A673 (cell line): ENCODE results near the gene TRMT112. TPM values are rescaled to one million over a fixed set of nuclear protein-coding genes. Genes with fewer than 3 reads are reported as not detected.
A peak's percentile ranks its signal among the peaks of the same experiment; 100 is the strongest.

Experiments used
- BruUV-seq: library from RNA; stranded (reverse); fragments of 400-500 nt; replicated peaks from 2 replicates; lab custom pipeline; 2021; lab: Mats Ljungman, UMichigan
- CTCF ChIA-PET: fragments of 300-600 bp; sonication (Branson Sonifier 250); formaldehyde crosslinking; loops from one replicate; lab custom pipeline; 2022; ENCODE audit warnings: antibody characterized with exemption; lab: Charles Lee
- POLR2A ChIA-PET: fragments of 300-600 bp; sonication (Branson Sonifier 250); formaldehyde crosslinking; loops from one replicate; lab custom pipeline; 2022; ENCODE audit warnings: antibody characterized with exemption; ENCODE audit not compliant: low non-redundant PET; lab: Charles Lee
- DNase-seq: peaks from one replicate; pipeline ENCODE4 v3.0.0-alpha.2; 2015; ENCODE audit warnings: low spot score
- H3K27ac ChIP-seq: fragments of 200-600 bp; sonication (generic); 2 replicates; pipeline ENCODE4 v1.5.1; 2016; ENCODE audit warnings: mixed run types, low read depth, mild to moderate bottlenecking, mixed read lengths, antibody characterized with exemption, low read length; ENCODE audit not compliant: poor library complexity, severe bottlenecking
- H3K27me3 ChIP-seq: fragments of 200-600 bp; sonication (generic); replicated peaks from 2 replicates; pipeline ENCODE4 v1.6.1; 2017; ENCODE audit warnings: mixed run types, low read depth, mild to moderate bottlenecking, mixed read lengths, antibody characterized with exemption, low read length; ENCODE audit not compliant: insufficient read depth, poor library complexity
- H3K36me3 ChIP-seq: fragments of 200-600 bp; sonication (generic); 2 replicates; pipeline ENCODE4 v1.6.1; 2016; ENCODE audit warnings: mixed run types, mild to moderate bottlenecking, mixed read lengths, antibody characterized with exemption, low read length; ENCODE audit not compliant: insufficient read depth, poor library complexity, severe bottlenecking
- H3K4me1 ChIP-seq: fragments of 200-600 bp; sonication (generic); 2 replicates; pipeline ENCODE4 v1.6.1; 2017; ENCODE audit warnings: mixed run types, mild to moderate bottlenecking, mixed read lengths, antibody characterized with exemption, low read length; ENCODE audit not compliant: insufficient read depth, poor library complexity, severe bottlenecking
- H3K4me3 ChIP-seq: fragments of 200-600 bp; sonication (generic); 2 replicates; pipeline ENCODE4 v1.5.1; 2016; ENCODE audit warnings: low read depth, mixed run types, mild to moderate bottlenecking, mixed read lengths, low read length; ENCODE audit not compliant: poor library complexity, severe bottlenecking
- H3K9me3 ChIP-seq: fragments of 200-600 bp; sonication (generic); 2 replicates; pipeline ENCODE4 v1.6.1; 2016; ENCODE audit warnings: mixed run types, low read depth, mild to moderate bottlenecking, mixed read lengths, antibody characterized with exemption, low read length; ENCODE audit not compliant: poor library complexity, severe bottlenecking
- EZH2 ChIP-seq: fragments of 200-600 bp; sonication (generic); IDR thresholded peaks from 2 replicates; pipeline ENCODE4 v1.6.1; 2017; ENCODE audit warnings: borderline replicate concordance, low read depth, mild to moderate bottlenecking, mixed read lengths, antibody characterized with exemption, low read length; ENCODE audit not compliant: poor library complexity, severe bottlenecking
- intact Hi-C: fragments of 100-400 bp; cut with micrococcal nuclease; formaldehyde crosslinking; loops from one replicate; pipeline ENCODE4 v1.10.0; 2022; ENCODE audit not compliant: unreplicated experiment
- total RNA-seq: library from RNA; stranded (reverse); gene quantifications from 2 replicates; pipeline ENCODE4 v1.2.3, GENCODE V29; 2021
- TF ChIP-seq, protein P1 (sequence below): fragments of 300-800, 200-600 bp; sonication (generic); conservative IDR thresholded peaks from 2 replicates; pipeline ENCODE4 v1.5.1; 2017; ENCODE audit warnings: low read depth, mild to moderate bottlenecking, antibody characterized with exemption, low read length, moderate library complexity, mixed read lengths

The TRMT112 gene
- total RNA-seq, 1 experiment from 2014 or later = 270 TPM

DNA sequence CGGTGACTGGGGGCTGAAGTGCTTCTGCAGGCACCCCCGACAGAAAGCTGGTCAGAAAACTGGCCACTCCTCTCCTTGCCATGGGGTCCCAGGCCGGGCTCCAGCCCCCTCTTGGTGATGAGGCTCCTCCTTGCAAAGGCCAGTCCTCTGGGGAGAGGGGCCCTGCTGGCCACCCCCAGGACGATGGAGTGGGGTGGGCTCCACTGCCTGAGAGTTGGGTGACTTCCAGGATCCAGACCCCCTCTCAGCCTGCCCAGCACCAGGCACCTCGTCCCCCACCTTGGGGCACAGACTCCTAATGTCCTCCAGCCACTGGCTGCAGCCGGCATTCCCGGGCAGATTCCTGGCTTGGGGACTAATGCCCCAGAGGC, 41.2 kb upstream of the TRMT112 start:
- Histone ChIP-seq H3K27ac (peak overlapping the region; percentile 75), H3K27me3 (no peaks in the 10 kb centered on the region), H3K9me3 (no peaks in the 10 kb centered on the region), H3K4me1 (peaks cover 29% of the 10 kb centered on the region), H3K36me3 (peaks cover 17% of the 10 kb centered on the region), H3K4me3 (peak overlapping the region; percentile 76)
- POLR2A ChIA-PET = interaction anchor here (0.6 kb wide), 1 partner anchor 133 kb away, joined by 5 read pairs; no protein-coding TSS in a partner anchor
- CTCF ChIA-PET = no interaction called here
- DNase-seq = no peak
- TF ChIP-seq EZH2 = no peak
- TF ChIP-seq, protein P1, sequence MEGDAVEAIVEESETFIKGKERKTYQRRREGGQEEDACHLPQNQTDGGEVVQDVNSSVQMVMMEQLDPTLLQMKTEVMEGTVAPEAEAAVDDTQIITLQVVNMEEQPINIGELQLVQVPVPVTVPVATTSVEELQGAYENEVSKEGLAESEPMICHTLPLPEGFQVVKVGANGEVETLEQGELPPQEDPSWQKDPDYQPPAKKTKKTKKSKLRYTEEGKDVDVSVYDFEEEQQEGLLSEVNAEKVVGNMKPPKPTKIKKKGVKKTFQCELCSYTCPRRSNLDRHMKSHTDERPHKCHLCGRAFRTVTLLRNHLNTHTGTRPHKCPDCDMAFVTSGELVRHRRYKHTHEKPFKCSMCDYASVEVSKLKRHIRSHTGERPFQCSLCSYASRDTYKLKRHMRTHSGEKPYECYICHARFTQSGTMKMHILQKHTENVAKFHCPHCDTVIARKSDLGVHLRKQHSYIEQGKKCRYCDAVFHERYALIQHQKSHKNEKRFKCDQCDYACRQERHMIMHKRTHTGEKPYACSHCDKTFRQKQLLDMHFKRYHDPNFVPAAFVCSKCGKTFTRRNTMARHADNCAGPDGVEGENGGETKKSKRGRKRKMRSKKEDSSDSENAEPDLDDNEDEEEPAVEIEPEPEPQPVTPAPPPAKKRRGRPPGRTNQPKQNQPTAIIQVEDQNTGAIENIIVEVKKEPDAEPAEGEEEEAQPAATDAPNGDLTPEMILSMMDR = no peak
- BruUV-seq = no TSS peak
- intact Hi-C loops = no loop called here

DNA sequence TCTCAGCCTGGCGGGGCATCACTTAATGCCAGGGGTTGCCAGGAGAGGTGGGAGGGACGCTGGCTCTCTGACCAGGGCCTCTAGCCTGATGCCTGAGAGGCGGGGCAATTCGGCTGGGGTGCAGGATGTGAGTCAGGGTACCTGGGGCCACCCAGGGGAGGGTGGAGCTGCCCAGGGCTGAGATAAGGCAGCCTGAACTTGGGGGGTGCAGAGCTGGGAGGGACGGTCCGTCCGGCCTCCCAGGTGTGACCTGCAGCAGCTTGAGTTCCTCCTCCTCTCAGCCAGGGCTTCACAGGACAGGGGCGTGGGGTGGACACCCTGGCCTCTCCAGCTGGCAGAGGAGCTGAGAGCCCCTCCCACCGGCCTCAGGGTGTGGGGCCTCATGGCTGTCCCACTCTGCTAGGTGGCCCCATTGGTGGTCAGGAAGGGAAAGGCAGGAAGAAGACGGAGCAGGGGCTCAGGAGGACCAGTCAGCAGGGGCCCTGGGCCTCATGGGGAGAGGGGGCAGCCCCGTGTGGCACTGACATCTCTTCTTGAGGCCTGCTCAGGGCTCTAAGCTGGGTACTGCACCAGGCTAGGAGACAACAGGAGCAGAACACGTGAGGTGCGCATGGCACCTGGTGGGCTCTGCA, 40.7 kb upstream of the TRMT112 start:
- Histone ChIP-seq H3K36me3 (peaks cover 17% of the 10 kb centered on the region), H3K9me3 (no peaks in the 10 kb centered on the region), H3K4me1 (peaks cover 29% of the 10 kb centered on the region), H3K4me3 (peak overlapping the region; percentile 76), H3K27me3 (no peaks in the 10 kb centered on the region), H3K27ac (no peak overlapping the region)
- intact Hi-C loops = no loop called here
- DNase-seq = no peak
- CTCF ChIA-PET = no interaction called here
- no TSS peak for BruUV-seq
- POLR2A ChIA-PET = interaction anchor here (0.6 kb wide), 1 partner anchor 133 kb away, joined by 5 read pairs; no protein-coding TSS in a partner anchor
- TF ChIP-seq, protein P1 = no peak
- no peak for TF ChIP-seq EZH2

DNA sequence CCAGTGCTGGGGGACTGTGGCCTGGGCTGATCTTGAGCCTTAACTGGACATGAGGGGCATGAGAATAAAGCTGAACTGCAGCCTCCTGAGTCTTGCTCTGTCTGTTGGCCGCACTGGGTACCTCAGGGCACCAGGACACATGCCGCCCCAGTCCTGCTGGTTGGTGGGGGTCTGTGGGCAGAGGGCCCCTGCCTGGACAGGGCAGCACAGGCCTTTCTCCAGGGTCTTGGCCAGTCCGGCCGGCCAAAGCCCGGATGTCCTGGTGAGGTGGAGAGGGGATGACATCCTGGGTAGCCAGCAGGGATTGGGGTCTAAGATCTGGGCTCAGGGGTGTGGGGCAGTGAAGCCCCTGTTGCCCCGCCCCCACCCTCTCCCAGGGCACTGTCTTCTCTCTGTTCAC, 40.1 kb upstream of the TRMT112 start:
- ChIA-PET POLR2A (interaction anchor here (0.5 kb wide), 1 partner anchor 19 kb away, joined by 13 read pairs; no protein-coding TSS in a partner anchor), CTCF (interaction anchor here (1.6 kb wide), 1 partner anchor 15 kb away, joined by 9 read pairs; no protein-coding TSS in a partner anchor)
- no TSS peak for BruUV-seq
- Histone ChIP-seq H3K4me1 (peaks cover 29% of the 10 kb centered on the region), H3K9me3 (no peaks in the 10 kb centered on the region), H3K27ac (no peak overlapping the region), H3K27me3 (no peaks in the 10 kb centered on the region), H3K36me3 (peaks cover 16% of the 10 kb centered on the region), H3K4me3 (no peak overlapping the region)
- intact Hi-C loops = no loop called here
- TF ChIP-seq, protein P1 = no peak
- TF ChIP-seq EZH2 = no peak
- no peak for DNase-seq
